H1 (cell line): Measurements from ENCODE around the gene C1orf21.

ENCODE experiments used
- CHD2 ChIP-seq: IDR thresholded peaks from 2 replicates; pipeline ENCODE4 v1.6.1; 2012; ENCODE audit warnings: low read length, improper control_type of control experiment
- CREB1 ChIP-seq: IDR thresholded peaks from 2 replicates; pipeline ENCODE4 v1.6.1; 2012; ENCODE audit warnings: inconsistent platforms
- CTCF ChIP-seq, 3 experiments: IDR thresholded peaks; 1 replicate in 2 of 3; 2 replicates in 1 of 3; pipeline versions ENCODE4 v1.5.1 to v1.6.1; 2011; ENCODE audit warnings: low read length in 3 of 3, mild to moderate bottlenecking in 3 of 3, inconsistent platforms in 2 of 3, low read depth in 1 of 3, moderate library complexity in 1 of 3; ENCODE audit not compliant: insufficient read depth in 1 of 3; ENCODE audit errors: control extremely low read depth in 1 of 3
- EZH2 ChIP-seq: fragments of 200-600 bp; sonication (generic); IDR thresholded peaks from 2 replicates; pipeline ENCODE4 v1.7.1; 2012; ENCODE audit warnings: low read depth, mild to moderate bottlenecking, moderate library complexity, low read length, inconsistent platforms; ENCODE audit not compliant: severe bottlenecking
- POLR2A ChIP-seq, 2 experiments: IDR thresholded peaks; 1 replicate in 1 of 2; 2 replicates in 1 of 2; pipeline ENCODE4 v1.6.1; 2011; ENCODE audit warnings: low read depth in 2 of 2, low read length in 2 of 2, mild to moderate bottlenecking in 2 of 2; ENCODE audit errors: control extremely low read depth in 1 of 2
- RNF2 ChIP-seq: fragments of 200-900, 300-1000 bp; sonication (generic); IDR thresholded peaks from 2 replicates; pipeline ENCODE4 v1.7.1; 2016; ENCODE audit warnings: borderline replicate concordance, low read depth, mild to moderate bottlenecking, antibody characterized with exemption, low read length; ENCODE audit not compliant: poor library complexity, severe bottlenecking; ENCODE audit errors: missing control alignments
- SIN3A ChIP-seq, 2 experiments: IDR thresholded peaks in 1 of 2; conservative IDR thresholded peaks in 1 of 2; 2 replicates each; pipeline ENCODE4 v1.6.1; 2011 to 2012; ENCODE audit warnings: low read length in 2 of 2, improper control_type of control experiment in 1 of 2, low read depth in 1 of 2, mild to moderate bottlenecking in 1 of 2
- SRF ChIP-seq: IDR thresholded peaks from 2 replicates; pipeline ENCODE4 v1.6.1; 2011; ENCODE audit warnings: mild to moderate bottlenecking, low read depth, low read length, moderate library complexity
- TF ChIP-seq, protein P1 (sequence below): IDR thresholded peaks from 2 replicates; pipeline ENCODE4 v1.6.1; 2012; ENCODE audit warnings: low read length, inconsistent platforms
- TF ChIP-seq, protein P2 (sequence below): IDR thresholded peaks from 2 replicates; pipeline ENCODE4 v1.6.1; 2012; ENCODE audit warnings: inconsistent platforms

DNA sequence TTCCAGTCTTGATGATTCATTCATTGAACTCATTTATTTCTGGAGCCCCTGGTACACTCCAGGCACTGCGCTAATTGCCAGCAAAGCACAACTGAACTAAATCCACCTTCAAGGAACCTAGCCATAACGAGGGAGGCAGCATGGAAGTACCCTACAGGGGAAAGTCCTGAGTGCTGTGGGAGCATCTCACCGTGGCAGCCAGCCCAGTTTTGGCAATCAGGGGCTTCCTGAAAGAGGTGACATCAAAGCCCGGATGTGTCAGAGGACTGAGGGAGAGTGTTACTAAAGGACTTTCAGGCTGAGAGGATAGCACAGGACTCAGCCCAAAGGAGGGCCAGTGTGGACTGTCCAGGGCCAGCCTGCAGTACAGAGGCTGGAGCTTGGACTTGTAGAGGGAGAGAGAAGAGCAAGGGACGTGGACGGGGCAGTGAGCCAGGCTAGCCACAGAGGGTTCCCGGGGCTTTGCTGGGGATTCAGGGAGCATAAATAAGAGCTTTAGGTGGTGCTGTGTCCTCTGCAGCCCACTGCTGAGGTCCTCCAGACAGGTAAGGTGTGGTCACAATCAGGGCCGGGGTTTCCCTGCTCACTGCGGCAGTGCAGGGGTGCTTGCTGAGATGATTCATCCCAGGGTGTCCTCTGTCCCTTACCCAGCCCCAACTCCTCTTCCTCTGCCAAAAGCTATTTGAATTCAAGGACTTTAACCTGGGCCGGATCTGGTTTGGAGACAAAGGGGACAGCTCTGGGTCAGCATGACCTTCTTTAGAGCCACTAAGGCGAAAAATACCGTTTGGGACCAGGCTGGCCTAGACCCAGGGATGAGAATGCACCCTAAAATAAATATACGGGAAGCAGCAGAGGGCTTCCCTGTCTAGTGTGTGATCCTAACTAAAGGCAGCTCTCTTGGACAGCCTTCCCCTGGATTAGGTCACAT is 239.5 kb downstream of the C1orf21 start:
- TF ChIP-seq CTCF (IDR thresholded peaks at IDR 0.05; ENCODE audit: control extremely low read depth in 1 of 3, insufficient read depth in 1 of 3, low read depth in 1 of 3, low read length in 3 of 3) (no peak), POLR2A (IDR thresholded peaks at IDR 0.05; ENCODE audit: control extremely low read depth in 1 of 2, low read depth in 2 of 2, low read length in 2 of 2) (no peak), EZH2 (no peak), CHD2 (no peak), SIN3A (conservative IDR thresholded peaks at IDR 0.05 in 1 of 2, IDR thresholded peaks at IDR 0.05 in 1 of 2; ENCODE audit: low read depth in 1 of 2, low read length in 2 of 2) (no peak), CREB1 (no peak), SRF (no peak), RNF2 (no peak)
- TF ChIP-seq, protein P1, sequence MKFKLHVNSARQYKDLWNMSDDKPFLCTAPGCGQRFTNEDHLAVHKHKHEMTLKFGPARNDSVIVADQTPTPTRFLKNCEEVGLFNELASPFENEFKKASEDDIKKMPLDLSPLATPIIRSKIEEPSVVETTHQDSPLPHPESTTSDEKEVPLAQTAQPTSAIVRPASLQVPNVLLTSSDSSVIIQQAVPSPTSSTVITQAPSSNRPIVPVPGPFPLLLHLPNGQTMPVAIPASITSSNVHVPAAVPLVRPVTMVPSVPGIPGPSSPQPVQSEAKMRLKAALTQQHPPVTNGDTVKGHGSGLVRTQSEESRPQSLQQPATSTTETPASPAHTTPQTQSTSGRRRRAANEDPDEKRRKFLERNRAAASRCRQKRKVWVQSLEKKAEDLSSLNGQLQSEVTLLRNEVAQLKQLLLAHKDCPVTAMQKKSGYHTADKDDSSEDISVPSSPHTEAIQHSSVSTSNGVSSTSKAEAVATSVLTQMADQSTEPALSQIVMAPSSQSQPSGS, result no peak
- TF ChIP-seq, protein P2, sequence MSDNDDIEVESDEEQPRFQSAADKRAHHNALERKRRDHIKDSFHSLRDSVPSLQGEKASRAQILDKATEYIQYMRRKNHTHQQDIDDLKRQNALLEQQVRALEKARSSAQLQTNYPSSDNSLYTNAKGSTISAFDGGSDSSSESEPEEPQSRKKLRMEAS, result no peak
